WTC11 (cell line): ENCODE measurements around the gene LAMA2. TPM values are rescaled to one million over a fixed set of nuclear protein-coding genes. Genes with fewer than 3 reads are reported as not detected.

Experiments
- ATAC-seq: fragments of 200-7000 bp; cut with Tn5 transposase; 2 replicates; pipeline ENCODE4 v1.10.0; 2021; ENCODE audit warnings: mild to moderate bottlenecking, moderate library complexity
- CTCF ChIA-PET: fragments of 300-600 bp; sonication (Branson Sonifier 250); formaldehyde crosslinking; loops from one replicate; lab custom pipeline; 2021; ENCODE audit warnings: antibody characterized with exemption; lab: Charles Lee
- POLR2A ChIA-PET: fragments of 350-600 bp; sonication (Branson Sonifier 250); formaldehyde crosslinking; loops from one replicate; lab custom pipeline; 2021; ENCODE audit warnings: antibody characterized with exemption; lab: Charles Lee
- DNase-seq: peaks from one replicate; pipeline ENCODE4 v3.0.0; 2021; ENCODE audit warnings: low spot score
- H3K27ac Mint-ChIP-seq: 2 replicates; pipeline ENCODE4 v1.8.0; 2021; ENCODE audit warnings: mixed read lengths
- H3K27me3 Mint-ChIP-seq: 2 replicates; pipeline ENCODE4 v1.8.0; 2021; ENCODE audit warnings: low read depth, mild to moderate bottlenecking, moderate library complexity, mixed read lengths
- H3K36me3 Mint-ChIP-seq: 2 replicates; pipeline ENCODE4 v1.8.0; 2021; ENCODE audit warnings: mixed read lengths
- H3K4me1 Mint-ChIP-seq: 2 replicates; pipeline ENCODE4 v1.8.0; 2022; ENCODE audit warnings: mixed read lengths
- H3K4me3 Mint-ChIP-seq: 2 replicates; pipeline ENCODE4 v1.8.0; 2021; ENCODE audit warnings: mild to moderate bottlenecking, moderate library complexity, mixed read lengths
- H3K9me3 Mint-ChIP-seq: 2 replicates; pipeline ENCODE4 v1.8.0; 2021; ENCODE audit warnings: mixed read lengths
- AR ChIP-seq: fragments of 250-450 bp; sonication (Bioruptor Pico); IDR thresholded peaks from 2 replicates; pipeline ENCODE4 v1.9.0; 2021; ENCODE audit warnings: mild to moderate bottlenecking
- ATF2 ChIP-seq: sonication (generic); formaldehyde crosslinking; IDR thresholded peaks from 2 replicates; pipeline ENCODE4 v1.8.1; 2022; ENCODE audit warnings: low read depth, missing genetic modification reagents, borderline replicate concordance
- ATF3 ChIP-seq: sonication (generic); formaldehyde crosslinking; conservative IDR thresholded peaks from 2 replicates; pipeline ENCODE4 v1.8.1; 2022; ENCODE audit warnings: mild to moderate bottlenecking, missing genetic modification reagents
- ATF6 ChIP-seq: sonication (generic); formaldehyde crosslinking; IDR thresholded peaks from 2 replicates; pipeline ENCODE4 v1.8.1; 2023; ENCODE audit warnings: mild to moderate bottlenecking, missing genetic modification reagents
- CREM ChIP-seq: sonication (generic); formaldehyde crosslinking; IDR thresholded peaks from 2 replicates; pipeline ENCODE4 v1.8.1; 2022; ENCODE audit warnings: mild to moderate bottlenecking, missing genetic modification reagents, moderate library complexity
- ESRRA ChIP-seq: sonication (generic); formaldehyde crosslinking; IDR thresholded peaks from 2 replicates; pipeline ENCODE4 v1.8.1; 2022; ENCODE audit warnings: mild to moderate bottlenecking, missing genetic modification reagents, borderline replicate concordance
- MXD4 ChIP-seq: fragments of 250-450 bp; sonication (Bioruptor Pico); IDR thresholded peaks from 2 replicates; pipeline ENCODE4 v1.8.0; 2021; ENCODE audit warnings: mild to moderate bottlenecking, moderate library complexity, borderline replicate concordance
- NFE2L1 ChIP-seq: sonication (generic); formaldehyde crosslinking; IDR thresholded peaks from 2 replicates; pipeline ENCODE4 v1.8.1; 2023; ENCODE audit warnings: missing genetic modification reagents
- NR2C2 ChIP-seq: sonication (generic); formaldehyde crosslinking; IDR thresholded peaks from 2 replicates; pipeline ENCODE4 v1.8.0; 2022; ENCODE audit warnings: mild to moderate bottlenecking, missing genetic modification reagents
- NR3C1 ChIP-seq: sonication (generic); formaldehyde crosslinking; conservative IDR thresholded peaks from 2 replicates; pipeline ENCODE4 v1.8.1; 2023; ENCODE audit warnings: low read depth, mild to moderate bottlenecking, missing genetic modification reagents
- SMAD4 ChIP-seq: sonication (generic); formaldehyde crosslinking; IDR thresholded peaks from 2 replicates; pipeline ENCODE4 v1.8.0; 2022; ENCODE audit warnings: mild to moderate bottlenecking, missing genetic modification reagents
- SP1 ChIP-seq: sonication (generic); formaldehyde crosslinking; conservative IDR thresholded peaks from 2 replicates; pipeline ENCODE4 v1.8.1; 2022; ENCODE audit warnings: missing genetic modification reagents
- TEAD1 ChIP-seq: sonication (generic); formaldehyde crosslinking; IDR thresholded peaks from 2 replicates; pipeline ENCODE4 v1.8.0; 2022; ENCODE audit warnings: mild to moderate bottlenecking, missing genetic modification reagents
- ZNF138 ChIP-seq: sonication (generic); formaldehyde crosslinking; conservative IDR thresholded peaks from 2 replicates; pipeline ENCODE4 v1.8.1; 2022; ENCODE audit warnings: mild to moderate bottlenecking, moderate library complexity, missing genetic modification reagents
- ZNF219 ChIP-seq: sonication (generic); formaldehyde crosslinking; IDR thresholded peaks from 2 replicates; pipeline ENCODE4 v1.8.0; 2023; ENCODE audit warnings: missing genetic modification reagents, mild to moderate bottlenecking, borderline replicate concordance
- ZNF416 ChIP-seq: fragments of 250-450 bp; sonication (Bioruptor Pico); IDR thresholded peaks from 2 replicates; pipeline ENCODE4 v1.9.0; 2021; ENCODE audit warnings: mild to moderate bottlenecking, inconsistent platforms
- ZNF671 ChIP-seq: fragments of 250-450 bp; sonication (Bioruptor Pico); IDR thresholded peaks from 2 replicates; pipeline ENCODE4 v1.8.0; 2021; ENCODE audit warnings: mild to moderate bottlenecking
- total RNA-seq: library from RNA; stranded (reverse); gene quantifications from 3 replicates; pipeline ENCODE4 v1.2.3, GENCODE V29; 2021
- TF ChIP-seq, protein P1 (sequence below): sonication (generic); formaldehyde crosslinking; IDR thresholded peaks from 2 replicates; pipeline ENCODE4 v1.8.1; 2022; ENCODE audit warnings: missing genetic modification reagents, borderline replicate concordance
- TF ChIP-seq, protein P2 (sequence below): sonication (generic); formaldehyde crosslinking; IDR thresholded peaks from 2 replicates; pipeline ENCODE4 v1.8.1; 2023; ENCODE audit warnings: mild to moderate bottlenecking, missing genetic modification reagents
- TF ChIP-seq, protein P3 (sequence below): sonication (generic); formaldehyde crosslinking; conservative IDR thresholded peaks from 2 replicates; pipeline ENCODE4 v1.8.1; 2023; ENCODE audit warnings: mild to moderate bottlenecking, low read depth, missing genetic modification reagents, moderate library complexity

LAMA2 gene
- total RNA-seq, 1 experiment from 2014 or later = 6.6 TPM

GRCh38 chr6:129519750-129520149, 636.8 kb downstream of the LAMA2 start (continued):
- TF ChIP-seq, protein P1, sequence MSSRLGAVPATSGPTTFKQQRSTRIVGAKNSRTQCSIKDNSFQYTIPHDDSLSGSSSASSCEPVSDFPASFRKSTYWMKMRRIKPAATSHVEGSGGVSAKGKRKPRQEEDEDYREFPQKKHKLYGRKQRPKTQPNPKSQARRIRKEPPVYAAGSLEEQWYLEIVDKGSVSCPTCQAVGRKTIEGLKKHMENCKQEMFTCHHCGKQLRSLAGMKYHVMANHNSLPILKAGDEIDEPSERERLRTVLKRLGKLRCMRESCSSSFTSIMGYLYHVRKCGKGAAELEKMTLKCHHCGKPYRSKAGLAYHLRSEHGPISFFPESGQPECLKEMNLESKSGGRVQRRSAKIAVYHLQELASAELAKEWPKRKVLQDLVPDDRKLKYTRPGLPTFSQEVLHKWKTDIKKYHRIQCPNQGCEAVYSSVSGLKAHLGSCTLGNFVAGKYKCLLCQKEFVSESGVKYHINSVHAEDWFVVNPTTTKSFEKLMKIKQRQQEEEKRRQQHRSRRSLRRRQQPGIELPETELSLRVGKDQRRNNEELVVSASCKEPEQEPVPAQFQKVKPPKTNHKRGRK = no peak
- TF ChIP-seq, protein P2, sequence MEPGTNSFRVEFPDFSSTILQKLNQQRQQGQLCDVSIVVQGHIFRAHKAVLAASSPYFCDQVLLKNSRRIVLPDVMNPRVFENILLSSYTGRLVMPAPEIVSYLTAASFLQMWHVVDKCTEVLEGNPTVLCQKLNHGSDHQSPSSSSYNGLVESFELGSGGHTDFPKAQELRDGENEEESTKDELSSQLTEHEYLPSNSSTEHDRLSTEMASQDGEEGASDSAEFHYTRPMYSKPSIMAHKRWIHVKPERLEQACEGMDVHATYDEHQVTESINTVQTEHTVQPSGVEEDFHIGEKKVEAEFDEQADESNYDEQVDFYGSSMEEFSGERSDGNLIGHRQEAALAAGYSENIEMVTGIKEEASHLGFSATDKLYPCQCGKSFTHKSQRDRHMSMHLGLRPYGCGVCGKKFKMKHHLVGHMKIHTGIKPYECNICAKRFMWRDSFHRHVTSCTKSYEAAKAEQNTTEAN (CRISPR knock-in tag) = no peak
- no peak for TF ChIP-seq ZNF138
- no peak for TF ChIP-seq ZNF219 (CRISPR knock-in tag)

DNA sequence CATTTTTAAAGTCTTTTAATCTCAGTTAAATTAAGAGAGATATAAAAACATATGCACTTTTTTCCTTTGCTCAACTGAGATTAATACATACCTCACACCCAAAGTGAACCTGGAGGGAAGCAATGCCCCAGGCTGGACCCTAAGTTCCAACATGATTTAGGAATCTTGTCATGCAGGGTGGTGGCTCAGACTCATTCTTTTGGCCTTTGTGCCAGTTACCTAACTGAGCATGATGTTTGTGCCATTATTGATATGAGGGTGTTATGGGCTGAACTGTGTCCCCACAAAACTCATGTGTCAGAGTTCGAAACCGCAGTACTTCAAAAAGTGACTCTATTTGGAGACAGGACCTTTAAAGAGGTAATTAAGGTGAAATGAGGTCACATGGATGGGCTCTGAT, 639.0 kb downstream of the LAMA2 start:
- POLR2A ChIA-PET = no interaction called here
- TF ChIP-seq ZNF416 (no peak), ATF2 (no peak), SP1 (no peak), ATF6 (CRISPR knock-in tag) (no peak), ATF3 (CRISPR knock-in tag) (no peak), NR2C2 (no peak), ESRRA (CRISPR knock-in tag) (no peak), AR (no peak), SMAD4 (no peak), CREM (CRISPR knock-in tag) (no peak), NR3C1 (CRISPR knock-in tag) (no peak), ZNF671 (CRISPR knock-in tag) (no peak), NFE2L1 (CRISPR knock-in tag) (no peak), TEAD1 (no peak), MXD4 (CRISPR knock-in tag) (no peak)
- TF ChIP-seq, protein P3, sequence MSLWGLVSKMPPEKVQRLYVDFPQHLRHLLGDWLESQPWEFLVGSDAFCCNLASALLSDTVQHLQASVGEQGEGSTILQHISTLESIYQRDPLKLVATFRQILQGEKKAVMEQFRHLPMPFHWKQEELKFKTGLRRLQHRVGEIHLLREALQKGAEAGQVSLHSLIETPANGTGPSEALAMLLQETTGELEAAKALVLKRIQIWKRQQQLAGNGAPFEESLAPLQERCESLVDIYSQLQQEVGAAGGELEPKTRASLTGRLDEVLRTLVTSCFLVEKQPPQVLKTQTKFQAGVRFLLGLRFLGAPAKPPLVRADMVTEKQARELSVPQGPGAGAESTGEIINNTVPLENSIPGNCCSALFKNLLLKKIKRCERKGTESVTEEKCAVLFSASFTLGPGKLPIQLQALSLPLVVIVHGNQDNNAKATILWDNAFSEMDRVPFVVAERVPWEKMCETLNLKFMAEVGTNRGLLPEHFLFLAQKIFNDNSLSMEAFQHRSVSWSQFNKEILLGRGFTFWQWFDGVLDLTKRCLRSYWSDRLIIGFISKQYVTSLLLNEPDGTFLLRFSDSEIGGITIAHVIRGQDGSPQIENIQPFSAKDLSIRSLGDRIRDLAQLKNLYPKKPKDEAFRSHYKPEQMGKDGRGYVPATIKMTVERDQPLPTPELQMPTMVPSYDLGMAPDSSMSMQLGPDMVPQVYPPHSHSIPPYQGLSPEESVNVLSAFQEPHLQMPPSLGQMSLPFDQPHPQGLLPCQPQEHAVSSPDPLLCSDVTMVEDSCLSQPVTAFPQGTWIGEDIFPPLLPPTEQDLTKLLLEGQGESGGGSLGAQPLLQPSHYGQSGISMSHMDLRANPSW (CRISPR knock-in tag) = no peak
- TF ChIP-seq, all 79 proteins: peak for 0
- H3K4me1 Mint-ChIP-seq = no peaks in the 10 kb centered on the region
- H3K36me3 Mint-ChIP-seq = no peaks in the 10 kb centered on the region
- no peak for DNase-seq
- CTCF ChIA-PET = no interaction called here
- no peak overlapping the region for H3K4me3 Mint-ChIP-seq
- ATAC-seq = no peak
- H3K27ac Mint-ChIP-seq = no peak overlapping the region
- H3K27me3 Mint-ChIP-seq = no peaks in the 10 kb centered on the region
- no peaks in the 10 kb centered on the region for H3K9me3 Mint-ChIP-seq
